Hematopoietic multipotent progenitor cell (in vitro differentiated cells): Measurements from ENCODE around the gene GMEB2. TPM values are rescaled to one million over a fixed set of nuclear protein-coding genes. Genes with fewer than 3 reads are reported as not detected.
"Not testable (repeated sequence)": the region's sequence is repeated elsewhere in the genome, so short reads cannot be mapped to it uniquely, and the experiment has no call there.

Experiments
- DNase-seq, 3 donors: peaks; one replicate each; pipeline ENCODE4 v3.0.0-alpha.2; 2011 to 2015; ENCODE audit warnings: low read depth in 2 of 3, low spot score in 2 of 3
- total RNA-seq: library from RNA; depleted of rRNA; stranded (reverse); fragments of >200 nt; gene quantifications from one replicate; pipeline ENCODE4 v1.2.3, GENCODE V29; 2012

GMEB2 gene
- total RNA-seq, 1 donor, result 11.8 TPM

DNA sequence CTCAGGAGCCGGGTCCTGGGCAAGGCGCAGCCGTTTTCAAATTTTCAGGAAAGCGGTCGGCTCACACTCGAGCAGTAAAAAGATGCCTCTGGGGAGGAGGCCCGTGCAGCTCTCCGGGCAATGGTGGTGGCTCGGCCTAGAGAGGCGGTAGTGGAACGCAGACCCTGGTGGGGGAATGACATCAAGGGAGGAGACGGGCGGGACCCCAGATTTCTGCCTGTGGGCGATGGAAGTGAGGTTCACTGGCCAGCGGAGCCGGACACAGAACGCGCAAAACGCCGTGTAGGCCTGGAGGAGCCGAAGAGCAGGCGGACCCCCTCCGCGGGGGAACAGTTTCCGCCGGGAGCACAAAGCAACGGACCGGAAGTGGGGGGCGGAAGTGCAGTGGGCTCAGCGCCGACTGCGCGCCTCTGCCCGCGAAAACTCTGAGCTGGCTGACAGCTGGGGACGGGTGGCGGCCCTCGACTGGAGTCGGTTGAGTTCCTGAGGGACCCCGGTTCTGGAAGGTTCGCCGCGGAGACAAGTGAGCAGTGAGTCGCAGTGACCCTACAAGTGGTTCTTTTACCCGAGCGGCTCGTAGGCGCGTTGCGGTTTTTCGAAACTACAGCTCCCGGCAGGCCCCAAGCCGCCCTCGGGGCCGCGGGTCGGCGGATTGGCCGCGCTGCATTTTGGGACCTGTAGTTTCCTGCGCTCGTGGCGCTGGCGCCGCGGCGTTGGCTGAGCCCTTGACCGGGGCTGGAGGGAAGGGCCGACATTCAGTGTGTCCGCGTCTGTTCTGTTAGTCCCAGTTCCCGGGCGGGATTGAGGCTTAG lies 31.2 kb upstream of the GMEB2 start, which contains the start of gene RTEL1:
TSS of gene RTEL1 (plus strand) at position 376 of the 812 bp plus-strand sequence. CDS start 1,091 bp downstream, outside the sequence.
- DNase-seq, result peak; percentile 84 to 93 (median 89)

DNA sequence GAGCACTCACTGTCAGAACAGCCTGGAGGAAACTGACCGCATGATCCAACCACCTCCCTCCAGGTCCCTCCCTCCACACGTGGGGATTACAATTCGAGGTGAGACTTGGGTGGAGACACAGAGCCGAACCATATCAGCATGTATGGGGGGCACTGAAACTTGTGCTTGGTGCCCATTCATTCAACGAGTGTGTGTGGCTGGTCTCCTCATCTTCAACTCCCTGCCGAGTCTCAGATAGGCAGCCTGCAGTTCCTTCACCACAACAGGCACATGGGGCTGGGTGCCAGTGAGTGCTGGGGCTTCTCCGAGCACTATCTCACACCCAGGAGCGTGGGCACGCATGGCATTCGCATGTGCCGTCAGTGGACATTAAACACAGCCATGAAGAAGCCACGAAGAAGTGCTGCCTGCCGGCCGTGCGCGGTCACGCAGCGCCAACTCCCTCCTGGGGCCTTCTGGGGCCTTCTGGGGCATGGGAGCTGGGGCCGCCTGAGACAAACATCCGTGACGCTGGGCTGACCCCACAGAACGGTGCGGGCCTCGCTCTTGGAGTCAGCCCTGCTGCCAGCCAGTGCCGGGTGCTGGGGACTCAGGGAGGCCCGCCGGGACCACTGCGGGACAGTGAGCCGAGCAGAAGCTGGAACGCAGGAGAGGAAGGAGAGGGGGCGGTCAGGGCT lies 30.5 kb upstream of the GMEB2 start:
- DNase-seq, result no peak

DNA sequence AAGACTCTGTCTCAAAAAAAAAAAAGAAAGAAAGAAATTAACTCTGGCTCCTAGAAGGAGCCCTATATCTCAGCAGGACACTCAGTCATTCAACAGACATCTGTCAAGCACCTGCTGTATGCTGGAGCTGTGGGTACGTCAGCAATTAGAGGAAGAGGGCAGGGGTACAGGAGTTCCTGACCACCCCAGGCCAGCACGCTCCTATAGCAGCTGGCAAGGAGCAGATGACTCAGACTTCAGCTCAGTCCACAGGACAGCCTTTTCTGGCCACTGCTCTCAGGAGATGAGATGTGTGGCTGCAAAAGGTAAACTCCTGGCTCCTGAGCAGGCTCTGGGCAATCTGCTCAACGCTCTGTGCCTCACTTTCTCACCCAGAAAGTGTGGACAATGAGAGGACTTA lies 29.6 kb upstream of the GMEB2 start:
- no peak for DNase-seq

DNA sequence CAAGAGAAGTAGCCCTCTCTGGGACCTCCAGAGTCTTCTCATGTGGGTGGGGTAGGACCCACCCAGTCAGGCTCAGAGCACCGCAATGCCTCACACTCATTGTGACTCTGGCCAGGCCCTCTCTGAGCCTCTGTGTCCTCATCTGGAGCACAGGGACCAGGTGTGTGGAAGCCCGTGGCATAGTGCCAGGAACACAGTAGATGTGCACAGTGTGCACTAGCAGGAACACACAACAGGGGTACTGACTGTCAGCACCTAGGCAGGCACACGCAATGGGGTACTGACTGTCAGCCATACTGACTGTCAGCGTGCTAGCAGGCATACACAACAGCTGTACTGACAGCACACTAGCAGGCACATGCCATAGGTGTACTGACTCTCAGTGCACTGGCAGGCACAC lies 28.3 kb upstream of the GMEB2 start:
- DNase-seq, result no peak

DNA sequence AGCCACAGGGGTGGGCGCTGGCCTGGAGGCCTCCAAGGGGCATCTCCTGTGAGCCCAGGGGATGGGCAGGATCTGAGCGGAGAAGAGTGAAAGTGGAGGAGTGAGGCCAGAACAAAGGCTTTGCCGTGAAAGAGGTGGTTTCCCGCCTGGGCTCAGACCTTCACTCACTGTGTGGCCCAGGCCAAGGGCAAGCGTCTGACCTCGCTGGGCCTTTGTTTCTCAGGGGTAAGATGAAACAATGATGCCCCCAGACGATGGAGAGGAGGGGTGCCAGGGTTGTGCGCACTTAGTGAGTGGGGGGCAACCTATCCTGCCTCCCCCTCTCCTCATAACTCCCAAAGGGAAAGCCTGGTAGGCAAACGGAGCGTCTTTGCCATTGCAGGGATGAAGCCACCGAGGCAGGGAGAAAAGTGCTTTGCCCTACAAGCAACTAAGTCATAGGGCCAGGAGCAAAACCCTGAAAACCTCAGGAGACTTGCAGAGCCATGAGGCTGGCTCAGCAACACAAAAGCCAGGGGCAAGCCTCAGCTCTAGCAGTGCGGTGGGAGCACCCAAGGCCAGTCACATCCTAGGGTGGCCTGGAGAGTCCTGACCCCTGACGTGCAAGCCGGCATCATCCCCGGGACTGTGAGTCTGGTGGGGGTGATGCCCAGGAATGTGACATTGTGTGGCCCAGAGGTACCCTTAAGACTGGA lies 27.2 kb upstream of the GMEB2 start:
- DNase-seq, result no peak

DNA sequence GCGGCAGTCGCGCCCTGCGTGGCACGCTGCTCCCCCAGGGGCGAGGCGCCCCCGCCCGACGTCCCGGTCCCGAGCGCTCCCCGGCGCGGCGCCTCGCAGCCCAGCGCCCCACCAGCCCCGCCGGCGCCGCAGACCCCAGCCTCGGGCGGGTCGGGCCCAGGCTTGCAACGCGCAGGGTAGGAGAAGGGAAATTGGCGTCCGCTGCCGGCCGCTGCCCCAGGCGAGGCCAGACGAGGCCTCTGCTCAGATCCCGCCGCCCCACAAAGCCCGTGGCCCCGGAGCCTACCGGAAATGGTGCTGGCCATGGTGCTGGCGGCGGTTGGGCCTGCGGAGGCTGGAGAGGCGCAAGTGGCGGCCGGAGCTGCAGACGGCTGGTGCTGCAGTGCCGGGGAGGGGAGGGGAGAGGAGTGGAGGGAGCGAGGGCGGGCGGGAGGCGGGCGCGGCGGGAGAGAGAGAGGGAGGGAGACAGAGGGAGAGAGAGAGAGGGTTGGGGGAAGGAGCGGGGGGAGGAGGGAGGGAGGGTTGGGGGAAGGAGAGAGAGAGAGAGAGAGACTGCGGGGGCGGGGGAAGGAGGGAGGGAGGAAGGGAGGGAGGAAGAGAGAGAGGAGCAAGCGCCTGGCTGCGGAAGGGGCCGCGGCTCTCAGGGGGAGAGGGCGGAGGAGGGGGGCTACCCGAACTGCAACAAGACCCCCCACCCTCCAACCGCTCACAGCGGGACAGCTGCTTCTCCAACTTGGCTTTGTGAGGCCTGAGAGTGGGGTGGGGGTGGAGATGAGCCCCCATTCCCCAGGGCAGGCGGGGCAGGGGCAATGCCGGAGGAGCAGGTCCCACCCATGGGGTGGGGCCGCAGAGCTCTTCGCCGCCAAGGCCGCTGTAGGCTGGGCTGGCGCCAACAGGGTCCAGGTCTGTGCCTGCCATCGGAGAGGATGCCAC lies 26.4 kb upstream of the GMEB2 start, which contains the start of gene STMN3:
TSS of gene STMN3 (minus strand) at position 384 of the 933 bp plus-strand sequence. CDS start at position 305, 79 bp downstream.
- DNase-seq, result peak in 2 of 3 donors; percentile 89 to 92

DNA sequence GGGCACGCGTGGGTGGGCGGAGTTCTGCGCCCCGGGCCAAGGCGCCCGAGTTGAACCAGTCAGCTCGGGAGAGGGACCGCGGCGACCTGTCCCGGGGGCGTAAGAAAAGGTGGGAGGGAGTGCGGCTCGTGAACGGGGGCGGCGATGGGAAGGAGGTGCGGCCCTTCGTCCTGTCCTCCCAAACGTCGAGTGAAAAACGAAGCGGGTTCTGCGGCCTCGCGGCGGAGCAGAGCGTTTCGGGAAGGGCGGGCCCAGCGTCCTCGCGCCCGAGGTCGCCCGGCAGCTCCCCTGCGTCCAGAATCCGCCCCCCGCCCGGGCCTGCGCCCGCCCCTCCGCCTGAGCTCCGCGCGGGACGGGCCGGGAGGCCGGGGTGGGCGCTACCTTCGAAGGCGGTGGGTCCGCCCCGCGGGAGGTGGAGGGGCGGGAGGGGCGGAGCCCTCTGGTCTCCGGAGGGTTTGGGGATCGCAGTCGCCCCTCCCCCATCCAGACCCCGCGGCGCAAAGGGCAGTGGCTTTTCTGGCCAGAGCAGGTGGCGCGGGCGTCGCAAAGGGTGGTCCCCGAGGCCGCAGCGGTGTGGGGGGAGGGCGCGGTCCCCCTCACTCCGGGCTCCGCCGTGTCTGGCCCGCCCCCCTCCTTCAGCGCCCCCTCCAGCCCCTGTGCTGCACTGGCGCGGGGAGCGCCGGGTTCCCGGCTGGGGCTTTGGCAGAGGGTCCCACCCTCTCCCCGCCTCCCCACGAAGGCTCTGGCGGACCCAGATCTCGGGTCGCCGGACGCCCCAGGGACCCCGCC lies 25.5 kb upstream of the GMEB2 start:
- peak in 2 of 3 donors; percentile 55 to 60 for DNase-seq

DNA sequence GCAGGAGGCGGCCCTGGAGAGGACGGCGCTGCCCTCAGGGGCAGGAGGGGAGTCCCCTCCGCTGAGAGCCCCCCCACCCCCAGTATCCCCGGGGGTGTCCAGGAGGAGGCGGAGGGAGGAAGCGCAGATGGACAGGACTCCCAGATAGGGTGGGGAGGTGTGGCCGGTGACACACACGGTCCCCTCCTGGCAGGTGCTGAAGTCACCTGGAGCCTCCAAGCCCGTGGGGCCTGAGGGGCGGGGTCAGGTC lies 25.0 kb upstream of the GMEB2 start:
- no peak for DNase-seq

DNA sequence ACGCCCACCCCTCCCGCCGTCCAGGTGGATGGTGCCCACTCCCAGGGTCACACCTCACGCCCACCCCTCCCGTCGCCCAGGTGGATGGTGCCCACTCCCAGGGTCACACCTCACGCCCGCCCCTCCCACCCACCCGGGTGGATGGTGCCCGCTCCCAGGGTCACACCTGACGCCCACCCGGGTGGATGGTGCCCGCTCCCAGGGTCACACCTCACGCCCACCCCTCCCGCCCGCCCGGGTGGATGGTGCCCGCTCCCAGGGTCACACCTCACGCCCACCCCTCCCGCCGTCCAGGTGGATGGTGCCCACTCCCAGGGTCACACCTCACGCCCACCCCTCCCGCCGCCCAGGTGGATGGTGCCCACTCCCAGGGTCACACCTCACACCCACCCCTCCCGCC lies 23.6 kb upstream of the GMEB2 start:
- not testable (repeated sequence) for DNase-seq

DNA sequence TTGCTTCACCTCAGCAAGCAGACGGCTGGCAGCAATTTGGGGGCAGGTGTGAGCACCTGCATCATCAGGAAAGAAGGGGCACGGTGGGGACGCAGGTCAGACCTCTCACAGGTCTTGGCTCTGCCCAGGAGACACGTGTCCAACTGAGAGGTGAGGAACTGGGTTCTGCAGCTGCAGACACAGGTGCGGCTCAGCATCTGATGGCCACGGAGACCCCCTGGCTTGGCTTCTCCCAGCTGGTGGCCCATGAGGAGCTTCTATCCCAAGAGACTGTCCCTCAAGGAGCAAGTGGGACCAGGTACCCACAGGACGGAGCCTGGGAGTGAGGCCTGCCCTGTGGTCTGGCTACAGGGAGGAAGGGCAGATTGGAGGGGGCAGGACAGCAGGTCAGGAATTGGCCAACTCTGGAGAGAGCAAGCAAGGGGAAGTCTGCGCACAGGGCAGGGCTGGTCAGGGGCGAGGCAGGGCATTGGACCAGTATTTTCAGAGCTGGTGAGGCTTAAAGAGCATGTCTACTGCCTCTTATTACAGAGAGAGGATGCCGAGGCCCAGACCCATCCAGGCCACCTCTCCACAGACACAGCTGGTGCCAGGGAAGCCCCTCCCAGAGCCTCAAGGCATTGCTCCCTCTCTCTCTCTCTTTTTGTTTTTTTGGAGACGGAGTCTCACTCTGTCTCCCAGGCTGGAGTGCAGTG lies 22.1 kb upstream of the GMEB2 start:
- DNase-seq, result no peak

DNA sequence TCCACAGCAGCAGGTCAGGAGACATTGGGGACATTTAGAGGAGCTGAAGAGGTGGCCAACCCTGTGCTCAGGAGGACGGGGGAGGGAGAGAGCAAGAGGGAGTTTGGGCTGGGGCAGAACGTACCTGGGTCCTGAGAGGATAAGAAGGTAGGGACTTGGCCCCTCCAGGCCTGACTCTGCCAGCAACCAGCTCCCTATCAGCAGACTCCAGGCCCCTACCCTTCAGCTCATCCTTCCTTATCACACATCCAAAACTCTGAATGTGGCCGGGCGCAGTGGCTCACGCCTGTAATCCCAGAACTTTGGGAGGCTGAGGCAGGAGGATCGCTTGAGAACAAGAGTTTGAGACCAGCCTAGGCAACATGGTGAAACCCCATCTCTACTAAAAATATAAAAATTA lies 21.3 kb upstream of the GMEB2 start:
- DNase-seq, result no peak

DNA sequence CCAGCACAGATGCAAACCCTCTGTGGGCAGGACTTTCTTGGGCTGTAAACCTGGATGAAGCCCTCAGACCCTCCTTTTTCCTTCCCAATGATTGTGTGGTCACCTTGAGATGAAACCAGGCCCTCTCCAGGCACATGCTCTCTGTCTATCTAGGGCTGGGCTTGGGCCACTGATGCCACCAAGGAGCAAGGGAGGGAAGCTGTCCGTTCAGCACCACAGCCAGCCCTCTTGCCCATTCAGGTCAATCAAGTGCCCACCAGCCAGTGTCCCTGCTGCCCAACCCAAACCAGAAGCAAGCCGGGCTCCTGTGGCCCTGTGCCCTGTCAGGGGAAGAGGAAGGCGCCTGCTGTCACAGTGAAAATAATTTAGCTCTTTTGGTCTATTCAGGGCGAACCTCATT lies 18.3 kb upstream of the GMEB2 start:
- DNase-seq, result no peak

DNA sequence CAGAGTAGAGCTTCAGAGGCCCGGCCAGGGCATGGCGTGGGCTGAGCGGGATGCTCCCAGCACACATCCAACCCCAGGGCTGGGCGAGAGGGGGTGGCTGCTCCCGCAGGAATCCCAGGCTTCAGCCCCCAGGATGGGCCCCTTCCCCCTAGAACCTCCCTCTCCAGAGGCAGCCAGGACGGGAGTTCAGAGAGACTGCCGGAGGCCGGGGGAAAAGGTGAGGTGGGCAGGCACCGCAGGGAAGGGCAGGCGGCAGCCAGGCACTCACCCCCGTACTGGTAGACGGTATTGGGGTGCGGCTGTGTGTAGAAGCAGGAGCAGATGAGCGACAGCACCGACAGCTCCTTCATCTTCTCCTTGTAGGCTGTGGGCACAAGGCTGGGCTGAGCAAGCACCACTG lies 17.0 kb upstream of the GMEB2 start:
- DNase-seq, result no peak

DNA sequence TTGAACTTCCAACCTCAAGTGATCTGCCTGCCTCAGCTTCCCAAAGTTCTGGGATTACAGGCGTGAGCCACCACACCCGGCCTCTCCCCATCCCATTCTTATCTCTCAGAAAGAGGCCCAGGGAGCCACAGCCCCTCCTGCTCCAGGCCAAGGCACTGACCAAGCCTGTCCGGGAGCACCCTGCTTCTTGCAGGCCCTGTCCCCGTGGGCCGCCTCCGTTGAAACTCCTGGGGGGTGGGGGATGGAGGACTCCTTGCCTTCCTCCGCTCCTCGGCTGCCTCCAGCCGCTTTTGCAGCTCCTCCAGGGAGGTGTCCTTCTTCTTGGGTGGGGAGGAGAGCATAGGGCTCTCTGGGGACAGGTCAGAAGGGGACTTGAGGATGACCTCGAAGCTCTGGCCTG lies 16.6 kb upstream of the GMEB2 start:
- DNase-seq, result no peak

DNA sequence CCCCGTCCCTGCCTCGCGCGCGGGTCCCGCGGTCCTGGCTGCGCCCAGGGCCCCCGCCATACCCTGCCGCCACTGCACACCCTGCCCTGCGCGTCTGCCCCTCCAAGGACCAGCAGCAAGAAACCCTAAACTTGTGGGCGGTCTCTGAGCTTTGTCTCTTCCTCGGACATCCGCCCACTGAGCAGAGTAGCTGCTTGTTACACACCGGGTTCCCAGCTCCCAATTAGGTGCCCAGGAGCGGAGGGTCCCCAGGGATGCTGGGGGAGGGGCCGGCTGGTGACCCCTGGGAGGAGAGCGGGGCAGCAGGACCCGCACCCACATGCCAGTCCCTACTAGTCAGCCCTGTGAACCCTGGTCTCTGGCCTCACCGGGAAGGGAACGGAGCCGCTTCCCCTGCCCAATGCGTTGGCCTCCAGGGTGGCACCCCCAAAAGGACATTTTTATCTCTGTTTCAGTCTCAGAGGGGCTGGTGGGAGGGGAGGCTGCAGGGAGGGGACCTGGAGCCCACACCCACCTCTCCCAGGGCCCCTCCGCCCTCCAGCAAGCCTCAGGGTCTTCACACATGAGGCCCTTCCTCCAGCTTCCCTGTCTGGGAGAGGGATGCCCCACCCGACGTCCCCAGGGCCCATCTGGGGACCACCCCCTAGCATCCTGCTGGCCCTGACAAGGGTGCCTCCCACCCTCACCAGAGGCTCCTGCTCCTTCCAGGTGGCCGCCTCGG lies 15.8 kb upstream of the GMEB2 start:
- no peak for DNase-seq

DNA sequence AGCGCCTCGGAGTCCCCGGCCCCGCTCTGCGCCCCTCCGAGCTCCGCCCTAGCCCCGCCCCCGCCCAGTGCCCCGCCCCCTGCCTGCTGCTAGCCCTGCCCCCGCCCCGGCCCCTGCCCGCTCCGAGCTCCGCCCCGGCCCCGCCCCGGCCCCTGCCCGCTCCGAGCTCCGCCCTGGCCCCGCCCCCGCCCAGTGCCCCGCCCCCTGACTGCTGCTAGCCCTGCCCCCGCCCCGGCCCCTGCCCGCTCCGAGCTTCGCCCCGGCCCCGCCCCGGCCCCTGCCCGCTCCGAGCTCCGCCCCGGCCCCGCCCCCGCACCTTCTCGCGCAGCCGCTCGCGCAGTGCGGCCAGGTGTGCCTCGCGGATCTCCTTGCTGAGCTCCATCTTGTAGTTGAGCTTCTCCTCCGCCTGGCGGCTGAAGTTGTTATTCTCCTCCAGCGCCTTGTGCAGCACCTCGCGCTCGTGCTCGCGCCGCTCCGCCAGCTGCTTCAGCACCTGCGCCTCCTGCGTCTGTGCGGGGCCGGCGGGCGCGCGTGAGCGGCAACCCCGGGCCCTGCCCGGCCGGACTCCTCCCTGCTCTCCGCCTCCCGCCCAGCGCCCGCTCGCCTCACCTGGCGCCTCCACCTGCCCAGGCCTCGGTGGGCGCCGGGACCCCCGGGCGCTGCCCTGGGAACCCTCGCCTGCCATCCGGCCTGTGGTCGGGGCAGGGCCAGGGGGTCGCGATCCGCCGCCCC lies 15.1 kb upstream of the GMEB2 start:
- DNase-seq, result peak; percentile 88 to 92 (median 90)

DNA sequence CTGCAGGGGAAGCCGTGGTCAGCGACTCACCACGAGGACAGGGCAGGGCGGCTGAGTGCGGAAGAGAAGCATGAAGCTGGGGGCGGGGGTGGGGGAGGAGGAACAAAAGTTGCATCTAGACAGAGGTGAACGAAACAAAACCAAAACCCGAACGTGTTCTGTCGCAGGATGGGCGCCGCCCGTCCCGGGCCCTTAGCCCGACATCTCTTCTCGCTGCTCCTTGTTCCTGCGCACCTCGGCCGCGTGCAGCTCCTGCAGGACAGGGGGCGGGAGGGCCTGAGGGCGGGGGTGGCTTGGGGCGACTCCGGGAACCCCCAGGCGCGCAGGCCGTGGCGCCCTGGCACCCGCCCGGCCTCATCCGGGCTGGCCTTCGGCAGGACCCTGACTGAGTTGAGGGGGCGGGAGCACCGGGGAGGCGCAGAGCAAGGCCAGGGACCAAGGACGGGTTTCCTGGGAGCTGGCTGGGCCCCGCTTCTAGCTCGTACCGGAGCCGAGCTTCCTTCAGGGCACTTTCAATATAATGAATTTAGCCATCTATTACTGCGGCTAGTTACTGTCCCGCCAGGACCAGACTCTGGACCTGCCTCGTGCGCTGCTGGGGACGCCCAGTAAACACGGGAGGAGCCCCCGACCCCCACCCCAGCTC lies 14.4 kb upstream of the GMEB2 start:
- no peak for DNase-seq
